Mononuclear cell (primary cell): ENCODE measurements around the gene C2orf92. TPM values are rescaled to one million over a fixed set of nuclear protein-coding genes. Genes with fewer than 3 reads are reported as not detected.

Experiments used
- H3K27me3 ChIP-seq: 2 replicates; pipeline ENCODE4 v1.6.0; 2011; ENCODE audit warnings: low read length, control low read depth; ENCODE audit not compliant: insufficient read depth
- H3K4me1 ChIP-seq: 2 replicates; pipeline ENCODE4 v1.5.1; 2011; ENCODE audit warnings: mild to moderate bottlenecking, low read length, control low read depth; ENCODE audit not compliant: insufficient read depth
- H3K4me3 ChIP-seq: 2 replicates; pipeline ENCODE4 v1.5.1; 2011; ENCODE audit warnings: mild to moderate bottlenecking, low read length, moderate library complexity
- H3K9me3 ChIP-seq: 2 replicates; pipeline ENCODE4 v1.5.1; 2011; ENCODE audit warnings: low read depth, mild to moderate bottlenecking, control low read depth, low read length
- total RNA-seq: library from RNA; depleted of rRNA; stranded (reverse); fragments of >200 nt; gene quantifications from one replicate; pipeline ENCODE4 v1.2.3, GENCODE V29; 2012

The C2orf92 gene
- total RNA-seq, 1 donor: 4.5 TPM

DNA sequence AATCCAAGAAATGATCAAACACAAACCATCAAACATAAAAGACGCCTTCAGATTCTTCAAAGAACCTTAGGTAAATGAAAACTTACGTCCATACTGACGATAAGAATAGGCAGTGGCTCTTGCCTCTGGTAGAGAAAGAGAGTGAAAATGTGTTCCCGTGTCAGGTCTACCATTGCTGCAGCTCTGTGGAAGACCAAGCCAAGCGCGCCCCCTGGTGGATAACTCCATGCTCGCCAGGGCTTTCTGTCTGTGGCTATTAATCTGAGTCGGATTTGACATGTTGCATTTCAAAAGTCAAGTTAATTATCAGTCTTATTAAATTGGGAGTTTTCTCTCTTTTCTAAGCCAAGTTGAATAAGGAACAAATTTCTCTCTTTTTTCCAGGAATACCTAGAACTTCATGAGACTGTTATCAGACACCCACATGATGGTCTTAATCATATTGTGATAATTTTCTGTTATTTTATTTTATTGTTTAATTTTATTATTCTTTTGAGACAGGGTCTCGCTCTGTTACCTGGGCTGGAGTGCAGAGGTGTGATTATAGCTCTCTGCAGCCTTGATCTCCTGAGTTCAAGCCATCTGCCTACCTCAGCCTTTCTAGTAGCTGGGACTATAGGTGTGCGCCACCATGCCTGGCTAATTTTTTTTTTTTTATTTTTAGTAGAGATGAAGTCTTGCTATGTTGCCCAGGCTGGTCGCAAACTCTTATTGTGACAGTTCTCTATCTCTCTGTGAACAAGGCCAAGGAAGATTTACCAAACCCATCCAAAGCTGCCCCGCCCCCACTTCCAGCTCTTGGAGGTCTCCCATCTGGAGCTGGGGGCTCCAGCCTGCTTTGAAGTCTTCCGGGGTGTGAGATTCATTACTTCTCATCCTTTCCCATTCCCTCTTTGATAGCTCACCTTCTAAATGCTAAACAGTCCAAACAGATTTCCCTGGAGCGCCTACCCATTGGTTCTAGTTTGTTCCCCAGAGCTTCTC lies 28.0 kb downstream of the C2orf92 start:
- Histone ChIP-seq H3K9me3 (no peaks in the 10 kb centered on the region), H3K4me3 (no peak overlapping the region)

DNA sequence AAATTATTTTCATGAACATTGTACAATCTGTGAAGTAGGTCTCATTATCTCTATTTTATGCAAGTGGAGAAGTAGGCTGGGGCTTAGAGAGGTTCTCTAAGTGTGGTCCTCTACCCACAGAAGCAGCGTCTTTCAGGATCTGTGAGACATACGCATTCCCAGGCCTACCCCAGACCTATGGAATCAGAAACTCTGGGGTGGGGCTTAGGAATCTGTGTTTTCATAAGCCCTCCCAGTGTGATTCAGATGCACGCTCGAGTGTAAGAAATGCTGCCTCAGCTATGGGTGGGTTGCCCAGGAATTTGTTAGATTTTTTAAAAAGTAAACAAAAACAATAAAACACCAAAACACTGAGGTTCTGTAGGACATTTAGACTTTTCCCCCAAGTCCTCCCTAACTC lies 29.0 kb downstream of the C2orf92 start:
- Histone ChIP-seq H3K4me1 (no peaks in the 10 kb centered on the region), H3K9me3 (no peaks in the 10 kb centered on the region), H3K4me3 (no peak overlapping the region), H3K27me3 (no peaks in the 10 kb centered on the region)

More for the DNA sequence above, 28.0 kb downstream of the C2orf92 start:
- H3K4me1 ChIP-seq: no peaks in the 10 kb centered on the region
- no peaks in the 10 kb centered on the region for H3K27me3 ChIP-seq

GRCh38 chr2:97699765-97700444 lies 30.4 kb downstream of the C2orf92 start:
- Histone ChIP-seq H3K27me3 (no peaks in the 10 kb centered on the region), H3K9me3 (no peaks in the 10 kb centered on the region), H3K4me1 (no peaks in the 10 kb centered on the region), H3K4me3 (no peak overlapping the region)

- Histone ChIP-seq H3K27me3 (no peaks in the 10 kb centered on the region), H3K4me1 (no peaks in the 10 kb centered on the region), H3K9me3 (no peaks in the 10 kb centered on the region), H3K4me3 (no peak overlapping the region)
Measured at GRCh38 chr2:97701186-97701585, 31.7 kb downstream of the C2orf92 start.

GRCh38 chr2:97701851-97702465 lies 32.4 kb downstream of the C2orf92 start:
- Histone ChIP-seq H3K4me1 (no peaks in the 10 kb centered on the region), H3K9me3 (no peaks in the 10 kb centered on the region), H3K27me3 (no peaks in the 10 kb centered on the region), H3K4me3 (no peak overlapping the region)

DNA sequence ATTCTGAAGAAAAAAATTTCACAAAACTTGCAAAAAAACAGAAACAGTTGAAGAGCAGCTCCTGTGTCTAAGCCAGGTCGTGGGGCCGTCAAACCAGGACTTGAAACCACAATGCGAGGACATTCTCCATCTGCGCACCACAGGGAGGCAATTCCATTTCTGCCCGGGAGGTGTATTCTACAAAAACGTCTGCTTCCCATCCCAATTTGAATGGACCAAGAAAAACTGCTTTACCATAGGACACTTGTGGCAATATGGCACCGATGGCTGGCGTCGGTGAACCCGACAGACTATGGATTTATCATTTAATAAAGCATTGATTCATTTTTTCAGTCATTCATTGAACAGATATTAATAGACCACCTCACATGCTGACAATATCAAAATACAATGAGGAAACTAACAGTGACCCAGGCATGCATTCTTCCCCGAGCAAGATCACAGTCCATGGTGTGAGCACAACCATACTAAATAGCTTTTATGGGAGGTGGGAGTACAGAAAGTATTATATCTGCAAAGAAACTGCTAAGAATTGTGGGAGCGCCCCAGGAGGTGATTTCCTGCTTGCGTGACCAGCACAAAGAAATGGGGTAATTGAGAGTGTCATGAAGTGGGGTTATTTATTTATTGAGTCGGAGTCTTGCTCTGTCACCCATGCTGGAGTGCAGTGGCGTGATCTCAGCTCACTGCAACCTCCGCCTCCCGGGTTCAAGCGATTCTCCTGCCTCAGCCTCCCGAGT lies 33.4 kb downstream of the C2orf92 start:
- Histone ChIP-seq H3K9me3 (no peaks in the 10 kb centered on the region), H3K4me3 (no peak overlapping the region), H3K4me1 (no peaks in the 10 kb centered on the region), H3K27me3 (no peaks in the 10 kb centered on the region)

DNA sequence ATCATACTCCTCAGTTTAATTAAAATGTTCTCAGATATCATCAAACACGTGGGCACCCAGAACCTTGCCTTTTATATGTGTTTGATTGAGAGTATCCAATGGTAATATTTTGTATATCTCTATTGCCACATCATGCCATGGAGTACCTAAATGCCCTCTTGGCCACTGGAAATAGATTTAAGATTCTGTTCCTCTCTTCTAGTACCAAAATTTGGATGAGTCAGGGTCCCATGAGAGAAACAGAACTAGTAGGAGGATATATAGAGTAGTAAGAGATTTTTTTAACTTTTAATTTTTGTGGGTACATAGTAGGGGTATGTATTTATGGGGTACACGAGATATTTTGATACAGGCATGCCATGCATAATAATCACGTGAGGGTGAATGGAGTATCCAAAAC lies 34.2 kb downstream of the C2orf92 start:
- Histone ChIP-seq H3K4me1 (no peaks in the 10 kb centered on the region), H3K9me3 (no peaks in the 10 kb centered on the region), H3K4me3 (no peak overlapping the region), H3K27me3 (no peaks in the 10 kb centered on the region)

GRCh38 chr2:97704989-97705388 lies 35.5 kb downstream of the C2orf92 start:
- peaks cover 4% of the 10 kb centered on the region for H3K4me1 ChIP-seq
- H3K27me3 ChIP-seq: no peaks in the 10 kb centered on the region
- H3K4me3 ChIP-seq: no peak overlapping the region
- no peaks in the 10 kb centered on the region for H3K9me3 ChIP-seq

DNA sequence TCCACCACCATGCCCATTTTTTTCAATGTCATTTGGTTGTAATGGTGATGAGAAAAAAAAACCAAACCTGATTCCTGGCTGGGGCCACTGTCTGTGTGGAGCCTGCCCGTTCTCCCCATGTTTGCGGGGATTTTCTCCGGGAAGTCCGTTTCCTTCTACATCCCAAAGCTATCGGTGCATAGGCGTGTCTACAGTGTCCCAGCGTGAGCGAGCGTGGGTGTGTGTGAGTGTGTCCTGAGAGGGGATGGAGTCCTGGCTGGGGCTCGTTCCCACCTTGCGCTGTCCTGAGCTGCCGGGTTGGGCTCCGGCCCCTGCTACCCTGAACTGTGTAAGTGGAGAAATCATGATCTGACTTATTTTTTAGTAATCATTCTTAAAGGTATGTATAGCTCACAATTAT lies 36.6 kb downstream of the C2orf92 start:
- no peaks in the 10 kb centered on the region for H3K27me3 ChIP-seq
- H3K4me3 ChIP-seq: no peak overlapping the region

GRCh38 chr2:97706708-97707345 lies 37.3 kb downstream of the C2orf92 start:
- H3K4me3 ChIP-seq: no peak overlapping the region
- peaks cover 16% of the 10 kb centered on the region for H3K4me1 ChIP-seq
- no peaks in the 10 kb centered on the region for H3K9me3 ChIP-seq
- H3K27me3 ChIP-seq: no peaks in the 10 kb centered on the region

More for the DNA sequence above, 36.6 kb downstream of the C2orf92 start:
- no peaks in the 10 kb centered on the region for H3K9me3 ChIP-seq
- H3K4me1 ChIP-seq: peaks cover 15% of the 10 kb centered on the region

DNA sequence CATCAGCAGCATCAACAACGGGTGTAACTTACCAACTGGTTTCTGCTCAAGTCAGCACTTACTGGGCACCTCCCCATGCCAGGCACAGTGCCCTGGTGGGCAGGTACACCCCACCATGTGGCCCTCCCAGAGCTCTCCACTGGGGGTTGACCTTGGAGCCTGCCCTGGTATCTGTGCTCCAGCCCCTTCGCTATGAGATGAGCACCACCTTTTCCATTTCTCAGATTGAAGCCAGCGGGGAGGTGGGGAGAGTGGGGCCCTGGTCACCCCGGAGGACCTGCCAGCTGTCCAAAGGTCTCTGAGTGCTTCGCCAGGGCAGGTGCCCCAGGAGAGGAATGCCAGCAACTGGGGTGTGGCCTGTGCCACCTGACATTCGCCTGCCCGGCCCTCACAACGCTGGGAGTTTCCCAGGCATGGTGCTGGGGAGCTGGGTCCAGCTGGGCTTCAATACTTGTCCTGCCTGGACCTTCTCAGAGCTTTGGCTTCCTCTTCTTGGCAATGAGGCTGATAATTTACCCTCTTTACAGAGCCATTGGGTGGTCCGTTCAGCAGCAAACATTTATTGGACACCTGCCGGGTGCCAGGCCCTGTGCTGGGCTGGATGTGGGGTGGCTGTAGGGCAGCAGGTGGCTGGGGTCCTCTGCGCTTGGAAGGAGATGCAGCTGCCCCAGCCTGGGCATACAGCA lies 38.0 kb downstream of the C2orf92 start:
- Histone ChIP-seq H3K27me3 (no peaks in the 10 kb centered on the region), H3K9me3 (no peaks in the 10 kb centered on the region), H3K4me1 (peaks cover 21% of the 10 kb centered on the region), H3K4me3 (no peak overlapping the region)

- no peak overlapping the region for H3K4me3 ChIP-seq
- H3K9me3 ChIP-seq: no peaks in the 10 kb centered on the region
- no peaks in the 10 kb centered on the region for H3K27me3 ChIP-seq
- peaks cover 26% of the 10 kb centered on the region for H3K4me1 ChIP-seq
Measured at GRCh38 chr2:97708048-97708380, 38.5 kb downstream of the C2orf92 start.

- Histone ChIP-seq H3K9me3 (no peaks in the 10 kb centered on the region), H3K27me3 (no peaks in the 10 kb centered on the region), H3K4me3 (no peak overlapping the region), H3K4me1 (peaks cover 31% of the 10 kb centered on the region)
Measured at GRCh38 chr2:97708608-97709007, 39.1 kb downstream of the C2orf92 start.

DNA sequence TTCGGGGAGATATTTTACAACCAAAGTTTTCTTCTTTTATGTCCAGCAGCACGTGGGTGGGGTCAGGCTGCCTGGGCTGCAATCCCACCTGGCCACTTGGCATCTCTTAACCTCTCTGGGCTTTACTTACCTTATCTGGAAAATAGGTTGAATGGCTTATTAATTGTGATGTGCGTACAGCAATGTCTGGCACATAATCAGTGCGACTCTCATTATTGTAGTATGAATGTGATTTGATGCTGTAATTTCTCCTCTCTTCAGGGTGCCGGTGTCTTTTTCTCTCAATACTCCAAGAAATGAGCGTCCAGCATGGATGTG lies 41.8 kb downstream of the C2orf92 start:
- Histone ChIP-seq H3K27me3 (no peaks in the 10 kb centered on the region), H3K4me3 (no peak overlapping the region), H3K4me1 (peaks cover 44% of the 10 kb centered on the region), H3K9me3 (no peaks in the 10 kb centered on the region)
